Testis (tissue), 3 donors: ENCODE data around the gene ERBB4. TPM values are rescaled to one million over a fixed set of nuclear protein-coding genes. Genes with fewer than 3 reads are reported as not detected.

Source experiments
- DNase-seq: peaks from one replicate; pipeline ENCODE4 v3.0.0-alpha.2; 2019
- H3K27ac ChIP-seq, 2 donors: fragments of 200-600 bp; sonication (generic); one replicate each; pipeline ENCODE4 v1.5.1; 2019
- H3K27me3 ChIP-seq: fragments of 200-600 bp; sonication (generic); one replicate; pipeline ENCODE4 v1.5.1; 2019
- H3K36me3 ChIP-seq: fragments of 200-600 bp; sonication (generic); one replicate; pipeline ENCODE4 v1.5.1; 2017; ENCODE audit warnings: low read depth; ENCODE audit errors: missing control alignments
- H3K4me1 ChIP-seq: fragments of 200-600 bp; sonication (generic); one replicate; pipeline ENCODE4 v1.5.1; 2019
- H3K4me3 ChIP-seq, 2 donors: fragments of 200-600 bp; sonication (generic); one replicate each; pipeline ENCODE4 v1.5.1; 2017 to 2019
- H3K9me3 ChIP-seq: fragments of 200-600 bp; sonication (generic); one replicate; pipeline ENCODE4 v1.5.1; 2017
- POLR2A ChIP-seq: fragments of 450-650 bp; IDR thresholded peaks from one replicate; pipeline ENCODE4 v1.6.1; 2017; ENCODE audit warnings: antibody characterized with exemption, mild to moderate bottlenecking, moderate library complexity
- WGBS, 2 donors: methylation state at CpG; one replicate each; pipeline ENCODE4 v1.1.5; 2018; 5-methylcytosine and 5-hydroxymethylcytosine counted together
- intact Hi-C: fragments of 100-400 bp; cut with DNase I; formaldehyde crosslinking; loops from one replicate; pipeline ENCODE4 v1.15.1; 2023; ENCODE audit warnings: low total_unique reads
- polyA plus RNA-seq: library from polyadenylated mRNA; stranded (reverse); fragments of 350-450 nt; fragmentation: Illumina TruSeq; extraction: RNeasy Lipid Tissue Mini Kit (QIAGEN cat#74804); gene quantifications from one replicate; pipeline ENCODE4 v1.2.3, GENCODE V29; 2014; ENCODE audit warnings: low read depth, low replicate concordance; ENCODE audit not compliant: insufficient read depth
- total RNA-seq, 2 donors: library from RNA; depleted of rRNA; stranded (reverse); fragments of >200 nt; gene quantifications; one replicate each; pipeline ENCODE4 v1.2.3, GENCODE V29; 2016
- TF ChIP-seq, protein P1 (sequence below), 3 experiments: fragments of 450-650 bp in 2 of 3; fragments of 200-600 bp in 1 of 3; sonication (generic) in 1 of 3; IDR thresholded peaks; one replicate each; pipeline ENCODE4 v1.5.1; 2016 to 2019; ENCODE audit warnings: antibody characterized with exemption in 3 of 3, mild to moderate bottlenecking in 2 of 3, moderate library complexity in 1 of 3

The ERBB4 gene
- total and polyA plus RNA-seq, 3 donors from 2014 or later = 6.1 to 62.7 (median 47.7) TPM

DNA sequence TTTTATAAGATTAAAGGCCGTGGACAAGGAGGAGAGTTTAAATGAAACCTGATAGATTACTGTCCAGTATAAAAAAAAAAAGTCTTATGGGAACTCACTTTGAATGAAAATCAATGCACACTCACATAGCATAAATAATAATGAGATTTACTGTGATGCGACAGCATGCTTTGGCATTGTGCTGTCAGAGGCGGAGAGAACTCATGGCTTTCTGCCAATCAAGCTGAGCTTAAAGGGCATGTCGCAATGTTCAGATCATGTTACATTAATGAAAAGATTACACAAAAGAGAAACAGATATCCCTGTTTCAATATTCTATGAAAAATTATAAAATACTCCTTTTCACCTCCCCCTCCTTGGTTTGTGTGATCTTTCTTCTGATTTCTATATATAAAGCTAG lies 310.8 kb downstream of the ERBB4 start:
- no peaks in the 10 kb centered on the region for H3K4me1 ChIP-seq
- H3K27me3 ChIP-seq = no peaks in the 10 kb centered on the region
- intact Hi-C loops = no loop called here
- WGBS, 2 donors = 46 to 54% methylated on average over 4 of the region's 4 CpGs
- H3K4me3 ChIP-seq = no peak overlapping the region
- no peaks in the 10 kb centered on the region for H3K36me3 ChIP-seq
- peak; percentile 34 for DNase-seq
- H3K9me3 ChIP-seq = no peaks in the 10 kb centered on the region
- H3K27ac ChIP-seq = no peak overlapping the region
- TF ChIP-seq, protein P1, sequence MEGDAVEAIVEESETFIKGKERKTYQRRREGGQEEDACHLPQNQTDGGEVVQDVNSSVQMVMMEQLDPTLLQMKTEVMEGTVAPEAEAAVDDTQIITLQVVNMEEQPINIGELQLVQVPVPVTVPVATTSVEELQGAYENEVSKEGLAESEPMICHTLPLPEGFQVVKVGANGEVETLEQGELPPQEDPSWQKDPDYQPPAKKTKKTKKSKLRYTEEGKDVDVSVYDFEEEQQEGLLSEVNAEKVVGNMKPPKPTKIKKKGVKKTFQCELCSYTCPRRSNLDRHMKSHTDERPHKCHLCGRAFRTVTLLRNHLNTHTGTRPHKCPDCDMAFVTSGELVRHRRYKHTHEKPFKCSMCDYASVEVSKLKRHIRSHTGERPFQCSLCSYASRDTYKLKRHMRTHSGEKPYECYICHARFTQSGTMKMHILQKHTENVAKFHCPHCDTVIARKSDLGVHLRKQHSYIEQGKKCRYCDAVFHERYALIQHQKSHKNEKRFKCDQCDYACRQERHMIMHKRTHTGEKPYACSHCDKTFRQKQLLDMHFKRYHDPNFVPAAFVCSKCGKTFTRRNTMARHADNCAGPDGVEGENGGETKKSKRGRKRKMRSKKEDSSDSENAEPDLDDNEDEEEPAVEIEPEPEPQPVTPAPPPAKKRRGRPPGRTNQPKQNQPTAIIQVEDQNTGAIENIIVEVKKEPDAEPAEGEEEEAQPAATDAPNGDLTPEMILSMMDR (IDR thresholded peaks at IDR 0.05) = no peak
- no peak for TF ChIP-seq POLR2A

DNA sequence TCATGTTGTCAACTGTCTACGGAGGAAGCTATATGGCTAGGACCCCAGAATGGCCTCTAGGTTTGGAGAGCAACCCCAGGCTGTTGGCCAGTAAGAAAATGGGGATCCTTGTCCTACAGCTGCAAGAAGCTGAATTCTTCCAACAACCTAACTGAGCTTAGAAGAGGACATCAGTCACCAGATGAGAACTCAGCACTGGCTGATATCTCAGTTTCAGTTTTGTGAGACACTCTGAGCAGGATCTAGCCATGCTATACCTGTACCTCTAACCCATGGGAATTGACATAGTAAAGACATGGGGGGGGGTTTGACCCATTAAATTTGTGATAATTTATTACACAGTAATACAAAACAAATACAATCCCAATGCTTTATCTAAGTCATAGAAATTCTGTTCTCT lies 312.5 kb downstream of the ERBB4 start:
- Histone ChIP-seq H3K4me3 (no peak overlapping the region), H3K27me3 (no peaks in the 10 kb centered on the region), H3K27ac (no peak overlapping the region), H3K9me3 (no peaks in the 10 kb centered on the region), H3K4me1 (no peaks in the 10 kb centered on the region), H3K36me3 (no peaks in the 10 kb centered on the region)
- DNase-seq = no peak
- TF ChIP-seq POLR2A = no peak
- intact Hi-C loops = no loop called here
- WGBS, 2 donors = 83 to 92% methylated on average over 1 of the region's 1 CpG

DNA sequence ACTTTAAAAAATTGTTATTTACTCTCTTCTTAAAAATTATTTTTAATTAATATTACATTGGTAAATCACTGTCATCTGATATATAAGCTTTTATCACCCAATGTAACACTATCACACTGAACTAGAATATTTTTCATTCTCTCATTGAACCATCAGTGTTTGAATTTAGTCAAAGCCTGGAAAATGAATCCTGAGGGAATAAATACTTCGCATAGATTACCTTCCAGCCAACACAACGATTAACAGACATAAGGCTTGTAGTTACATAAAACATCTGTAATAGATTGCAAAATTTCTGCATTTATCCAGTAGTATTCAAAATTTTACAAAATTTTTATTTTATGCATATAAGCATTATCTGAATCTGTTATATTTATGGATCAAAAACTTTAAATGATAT lies 314.9 kb downstream of the ERBB4 start:
- Histone ChIP-seq H3K9me3 (no peaks in the 10 kb centered on the region), H3K4me1 (no peaks in the 10 kb centered on the region), H3K36me3 (no peaks in the 10 kb centered on the region), H3K4me3 (no peak overlapping the region), H3K27ac (no peak overlapping the region), H3K27me3 (no peaks in the 10 kb centered on the region)
- WGBS, 2 donors = 72 to 80% methylated on average over 2 of the region's 2 CpGs
- TF ChIP-seq, protein P1 (IDR thresholded peaks at IDR 0.05) = no peak
- TF ChIP-seq POLR2A = no peak
- intact Hi-C loops = no loop called here
- DNase-seq = no peak

DNA sequence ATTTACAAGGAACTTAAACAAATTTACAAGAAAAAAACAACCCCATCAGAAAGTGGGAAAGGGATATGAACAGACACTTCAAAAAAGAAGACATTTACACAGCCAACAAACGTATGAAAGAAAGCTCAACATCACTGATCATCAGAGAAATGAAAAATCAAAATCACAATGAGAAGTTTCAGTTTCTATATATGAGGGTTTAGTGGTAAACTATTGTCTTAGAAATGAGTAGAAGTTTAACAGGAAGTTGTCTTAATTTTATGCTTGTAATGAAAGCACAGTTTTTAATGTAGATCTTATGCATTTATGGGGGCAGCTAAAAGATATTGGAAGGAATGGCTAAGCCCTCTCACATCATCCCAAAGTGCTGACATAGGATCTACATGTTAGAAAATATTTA lies 325.4 kb downstream of the ERBB4 start:
- Histone ChIP-seq H3K4me3 (no peak overlapping the region), H3K36me3 (no peaks in the 10 kb centered on the region), H3K9me3 (no peaks in the 10 kb centered on the region), H3K27ac (no peak overlapping the region), H3K4me1 (no peaks in the 10 kb centered on the region), H3K27me3 (no peaks in the 10 kb centered on the region)
- intact Hi-C loops = no loop called here
- TF ChIP-seq, protein P1 (IDR thresholded peaks at IDR 0.05) = no peak
- TF ChIP-seq POLR2A = no peak
- no peak for DNase-seq
- WGBS, 2 donors = 62 to 78% methylated on average over 1 of the region's 1 CpG

DNA sequence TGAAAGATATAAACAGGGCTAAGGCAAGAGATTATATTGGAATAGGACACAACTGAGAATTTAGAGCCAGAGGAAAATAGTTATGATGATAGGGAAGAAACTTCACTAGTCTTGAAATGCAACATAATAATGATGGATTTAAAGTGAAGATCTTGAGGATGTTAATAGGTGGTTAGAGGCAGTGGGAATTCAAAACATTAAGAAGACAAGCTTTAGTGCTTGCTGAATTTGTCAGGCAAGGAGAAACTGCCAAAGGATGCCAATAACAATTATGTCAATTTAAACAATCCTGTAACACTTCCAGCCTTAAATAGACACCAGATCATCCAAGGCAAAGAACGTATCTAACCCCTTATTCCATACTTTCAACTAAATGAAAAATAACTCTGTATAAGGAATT lies 330.1 kb downstream of the ERBB4 start:
- 69 to 79% methylated on average over 1 of the region's 1 CpG for WGBS, 2 donors
- Histone ChIP-seq H3K4me1 (no peaks in the 10 kb centered on the region), H3K4me3 (no peak overlapping the region), H3K9me3 (no peaks in the 10 kb centered on the region), H3K27ac (no peak overlapping the region), H3K27me3 (no peaks in the 10 kb centered on the region), H3K36me3 (no peaks in the 10 kb centered on the region)
- intact Hi-C loops = no loop called here
- TF ChIP-seq, protein P1 (IDR thresholded peaks at IDR 0.05) = no peak
- no peak for TF ChIP-seq POLR2A
- DNase-seq = no peak
